AG09319 (cell line): Measurements from ENCODE around the gene GRAMD2B.

ENCODE experiments used
- DNase-seq: peaks from one replicate; pipeline ENCODE4 v3.0.0-alpha.2; 2010; ENCODE audit warnings: low read depth; ENCODE audit errors: extremely low read depth
- CTCF ChIP-seq: IDR thresholded peaks from 2 replicates; pipeline ENCODE4 v1.5.1; 2011; ENCODE audit warnings: low read depth, mild to moderate bottlenecking, inconsistent platforms, low read length, moderate library complexity

GRAMD2B gene

GRCh38 chr5:126450346-126450745 is 27.1 kb downstream of the GRAMD2B start:
- TF ChIP-seq CTCF: no peak
- no peak for DNase-seq

- DNase-seq: no peak
- TF ChIP-seq CTCF: no peak
Measured at GRCh38 chr5:126450907-126451306, 27.7 kb downstream of the GRAMD2B start.

- no peak for TF ChIP-seq CTCF
- no peak for DNase-seq
Measured at GRCh38 chr5:126452477-126452876, 29.3 kb downstream of the GRAMD2B start.

DNA sequence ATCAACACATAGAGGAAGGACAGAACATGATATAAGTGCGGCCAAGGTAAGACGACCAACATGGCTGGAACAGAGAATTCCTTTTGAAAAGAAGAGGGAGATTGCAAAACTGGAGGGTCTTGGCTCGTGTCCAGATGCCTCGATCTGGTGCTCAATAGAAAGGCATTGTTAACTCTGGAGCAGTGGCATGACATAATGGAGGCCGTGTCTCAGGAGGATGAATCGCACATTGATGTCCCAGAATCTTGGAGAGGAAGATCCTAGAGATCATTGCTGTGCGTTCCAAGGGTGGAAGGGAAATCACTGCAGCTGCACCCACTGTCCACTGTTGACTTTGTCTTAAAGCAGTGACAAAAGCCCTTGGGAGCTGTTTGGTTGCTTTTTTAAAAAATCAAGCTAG is 30.9 kb downstream of the GRAMD2B start:
- no peak for DNase-seq
- no peak for TF ChIP-seq CTCF

- no peak for DNase-seq
- no peak for TF ChIP-seq CTCF
Measured at GRCh38 chr5:126454535-126454934, 31.3 kb downstream of the GRAMD2B start.

- no peak for DNase-seq
- TF ChIP-seq CTCF: no peak
Measured at GRCh38 chr5:126455264-126455663, 32.1 kb downstream of the GRAMD2B start.

- no peak for TF ChIP-seq CTCF
- no peak for DNase-seq
Measured at GRCh38 chr5:126455728-126456127, 32.5 kb downstream of the GRAMD2B start.
